Liver (tissue), 3 donors: Measurements from ENCODE around the gene IGFL3.

Experiments used
- CTCF ChIP-seq: fragments of 150-350 bp; IDR thresholded peaks from 2 replicates; pipeline ENCODE4 v1.5.1; 2017; ENCODE audit warnings: improper control_type of control experiment, low read depth, low read length; ENCODE audit not compliant: missing input control
- JUND ChIP-seq, 2 donors: IDR thresholded peaks; 2 replicates each; pipeline ENCODE4 v1.6.1; 2016; ENCODE audit warnings: antibody characterized with exemption in 2 of 2
- RXRA ChIP-seq, 2 donors: IDR thresholded peaks; 2 replicates each; pipeline ENCODE4 v1.6.1; 2017 to 2018; ENCODE audit warnings: antibody characterized with exemption in 2 of 2, mild to moderate bottlenecking in 1 of 2
- TF ChIP-seq, protein P1 (sequence below): IDR thresholded peaks from 2 replicates; pipeline ENCODE4 v1.6.1; 2016; ENCODE audit warnings: antibody characterized with exemption
- donor health status: healthy.
- donor health status: healthy.

DNA sequence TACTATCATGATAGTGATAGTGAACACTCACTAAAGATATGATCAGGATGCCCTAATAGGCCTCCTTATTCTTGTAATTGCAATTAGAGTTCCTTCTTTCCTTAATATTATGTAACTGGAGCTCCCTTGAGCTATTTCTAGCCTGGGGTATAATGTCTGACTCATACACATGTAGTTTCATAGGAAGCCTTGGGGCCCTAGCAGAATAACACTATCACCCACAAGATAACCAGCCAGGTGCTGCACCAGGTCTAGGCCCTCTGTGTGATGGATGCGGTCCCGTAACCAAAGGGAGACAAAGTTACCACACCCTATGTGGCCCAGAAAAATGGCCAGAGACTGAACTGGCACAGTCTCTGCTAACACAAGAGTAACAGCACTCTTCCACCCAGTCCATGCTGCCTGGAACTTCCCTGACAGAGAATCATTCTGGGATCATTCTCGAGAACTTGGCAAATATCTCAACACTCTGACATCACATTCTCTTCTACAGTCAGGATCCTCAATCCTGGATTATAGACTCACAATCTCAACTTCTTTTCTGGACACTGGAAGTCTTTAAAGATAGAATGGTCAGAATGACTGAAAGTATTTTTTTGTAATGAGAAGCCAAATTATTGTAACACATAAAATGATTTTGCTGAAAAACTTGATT, 51.1 kb downstream of the IGFL3 start:
- no peak for TF ChIP-seq CTCF
- no peak for TF ChIP-seq RXRA (IDR thresholded peaks at IDR 0.05)
- no peak for TF ChIP-seq JUND (IDR thresholded peaks at IDR 0.05)
- TF ChIP-seq, protein P1, sequence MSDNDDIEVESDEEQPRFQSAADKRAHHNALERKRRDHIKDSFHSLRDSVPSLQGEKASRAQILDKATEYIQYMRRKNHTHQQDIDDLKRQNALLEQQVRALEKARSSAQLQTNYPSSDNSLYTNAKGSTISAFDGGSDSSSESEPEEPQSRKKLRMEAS = no peak
